ENCODE results near the gene PEAK1. TPM values are rescaled to one million over a fixed set of nuclear protein-coding genes. Genes with fewer than 3 reads are reported as not detected.

PEAK1 gene
- total RNA-seq, 1 experiment from 2014 or later, result 21.2 TPM

GRCh38 chr15:77291107-77291506 is 128.8 kb downstream of the PEAK1 start:
- no peak overlapping the region for H2BK120ac ChIP-seq (ENCODE audit: low read depth, low read length, poor library complexity, severe bottlenecking)
- H3K4me3 Mint-ChIP-seq, result no peak overlapping the region
- DNase-seq, result no peak
- H3K9ac ChIP-seq (ENCODE audit: extremely low read depth, insufficient read length, low read length), result no peak overlapping the region
- no peaks in the 10 kb centered on the region for H3K27me3 ChIP-seq (ENCODE audit: insufficient read depth, low read length)
- H3K27ac ChIP-seq (ENCODE audit: insufficient read length, low read depth, low read length), result no peak overlapping the region
- no peak overlapping the region for H3K14ac ChIP-seq (ENCODE audit: insufficient read depth, low read length)
- no peaks in the 10 kb centered on the region for H3K9me3 ChIP-seq (ENCODE audit: control insufficient read depth, low read depth, low read length)
- H4K8ac ChIP-seq (replicated peaks; ENCODE audit: insufficient read length, low read depth, low read length), result no peak overlapping the region
- H3K36me3 Mint-ChIP-seq (ENCODE audit: insufficient read depth in 1 of 3, low read depth in 3 of 3), result no peaks in the 10 kb centered on the region
- no peak overlapping the region for H2BK12ac ChIP-seq (ENCODE audit: insufficient read length, low read depth, low read length)
- no peaks in the 10 kb centered on the region for H3K79me2 ChIP-seq (ENCODE audit: insufficient read depth, low read length)
- H3K4me1 ChIP-seq (ENCODE audit: insufficient read depth, low read length), result no peaks in the 10 kb centered on the region
- TF ChIP-seq, protein P1, sequence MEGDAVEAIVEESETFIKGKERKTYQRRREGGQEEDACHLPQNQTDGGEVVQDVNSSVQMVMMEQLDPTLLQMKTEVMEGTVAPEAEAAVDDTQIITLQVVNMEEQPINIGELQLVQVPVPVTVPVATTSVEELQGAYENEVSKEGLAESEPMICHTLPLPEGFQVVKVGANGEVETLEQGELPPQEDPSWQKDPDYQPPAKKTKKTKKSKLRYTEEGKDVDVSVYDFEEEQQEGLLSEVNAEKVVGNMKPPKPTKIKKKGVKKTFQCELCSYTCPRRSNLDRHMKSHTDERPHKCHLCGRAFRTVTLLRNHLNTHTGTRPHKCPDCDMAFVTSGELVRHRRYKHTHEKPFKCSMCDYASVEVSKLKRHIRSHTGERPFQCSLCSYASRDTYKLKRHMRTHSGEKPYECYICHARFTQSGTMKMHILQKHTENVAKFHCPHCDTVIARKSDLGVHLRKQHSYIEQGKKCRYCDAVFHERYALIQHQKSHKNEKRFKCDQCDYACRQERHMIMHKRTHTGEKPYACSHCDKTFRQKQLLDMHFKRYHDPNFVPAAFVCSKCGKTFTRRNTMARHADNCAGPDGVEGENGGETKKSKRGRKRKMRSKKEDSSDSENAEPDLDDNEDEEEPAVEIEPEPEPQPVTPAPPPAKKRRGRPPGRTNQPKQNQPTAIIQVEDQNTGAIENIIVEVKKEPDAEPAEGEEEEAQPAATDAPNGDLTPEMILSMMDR (conservative IDR thresholded peaks at IDR 0.05), result no peak
- H2BK20ac ChIP-seq (ENCODE audit: low read depth, low read length, poor library complexity, severe bottlenecking), result no peak overlapping the region
- H3K56ac ChIP-seq (ENCODE audit: insufficient read length, low read depth, low read length), result no peak overlapping the region
- H2AFZ ChIP-seq (ENCODE audit: low read length), result no peak overlapping the region
- no peak overlapping the region for H4K91ac ChIP-seq (ENCODE audit: insufficient read length, low read depth, low read length)
- H2AK5ac ChIP-seq (ENCODE audit: insufficient read length, low read length), result no peak overlapping the region
- H3K23me2 ChIP-seq (ENCODE audit: insufficient read length, low read depth, low read length, poor library complexity, severe bottlenecking), result no peaks in the 10 kb centered on the region
- no peak overlapping the region for H3K18ac ChIP-seq (ENCODE audit: insufficient read length, low read depth, low read length)
- H4K5ac ChIP-seq (ENCODE audit: insufficient read length, low read depth, low read length), result no peak overlapping the region
- no peaks in the 10 kb centered on the region for H3K79me1 ChIP-seq (ENCODE audit: insufficient read depth, low read depth, low read length, poor library complexity, severe bottlenecking)
- no peak overlapping the region for H3K4ac ChIP-seq (ENCODE audit: low read depth, low read length)
- no CpG with 5 or more reads among the region's 4 CpGs for WGBS (ENCODE audit: extremely low coverage, insufficient read length, low lambda C conversion rate)
- no peak overlapping the region for H3T11ph ChIP-seq (ENCODE audit: low read length)
- H3K27ac Mint-ChIP-seq, result no peak overlapping the region
- no peak overlapping the region for H3K4me2 ChIP-seq (ENCODE audit: insufficient read depth, insufficient read length, low read length)
- no peaks in the 10 kb centered on the region for H3K27me3 Mint-ChIP-seq (ENCODE audit: low read depth)
- no peaks in the 10 kb centered on the region for H3K4me1 Mint-ChIP-seq
- H4K20me1 ChIP-seq (ENCODE audit: control insufficient read depth, insufficient read depth, insufficient read length), result no peaks in the 10 kb centered on the region
- H2BK5ac ChIP-seq (ENCODE audit: insufficient read length, low read length), result no peak overlapping the region
- no peak overlapping the region for H3K23ac ChIP-seq (ENCODE audit: insufficient read length, low read depth, low read length)
- no peaks in the 10 kb centered on the region for H3K9me3 Mint-ChIP-seq
- no peak overlapping the region for H2BK15ac ChIP-seq (ENCODE audit: low read depth, low read length)

Measured in H9 (cell line).